ENCODE results near the gene RUNX2.

GRCh38 chr6:45712076-45712475 lies 383.9 kb downstream of the RUNX2 start:
- TF ChIP-seq, protein P1, sequence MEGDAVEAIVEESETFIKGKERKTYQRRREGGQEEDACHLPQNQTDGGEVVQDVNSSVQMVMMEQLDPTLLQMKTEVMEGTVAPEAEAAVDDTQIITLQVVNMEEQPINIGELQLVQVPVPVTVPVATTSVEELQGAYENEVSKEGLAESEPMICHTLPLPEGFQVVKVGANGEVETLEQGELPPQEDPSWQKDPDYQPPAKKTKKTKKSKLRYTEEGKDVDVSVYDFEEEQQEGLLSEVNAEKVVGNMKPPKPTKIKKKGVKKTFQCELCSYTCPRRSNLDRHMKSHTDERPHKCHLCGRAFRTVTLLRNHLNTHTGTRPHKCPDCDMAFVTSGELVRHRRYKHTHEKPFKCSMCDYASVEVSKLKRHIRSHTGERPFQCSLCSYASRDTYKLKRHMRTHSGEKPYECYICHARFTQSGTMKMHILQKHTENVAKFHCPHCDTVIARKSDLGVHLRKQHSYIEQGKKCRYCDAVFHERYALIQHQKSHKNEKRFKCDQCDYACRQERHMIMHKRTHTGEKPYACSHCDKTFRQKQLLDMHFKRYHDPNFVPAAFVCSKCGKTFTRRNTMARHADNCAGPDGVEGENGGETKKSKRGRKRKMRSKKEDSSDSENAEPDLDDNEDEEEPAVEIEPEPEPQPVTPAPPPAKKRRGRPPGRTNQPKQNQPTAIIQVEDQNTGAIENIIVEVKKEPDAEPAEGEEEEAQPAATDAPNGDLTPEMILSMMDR (conservative IDR thresholded peaks at IDR 0.05; ENCODE audit: low read depth in 2 of 2), result no peak
- TF ChIP-seq, protein P2, sequence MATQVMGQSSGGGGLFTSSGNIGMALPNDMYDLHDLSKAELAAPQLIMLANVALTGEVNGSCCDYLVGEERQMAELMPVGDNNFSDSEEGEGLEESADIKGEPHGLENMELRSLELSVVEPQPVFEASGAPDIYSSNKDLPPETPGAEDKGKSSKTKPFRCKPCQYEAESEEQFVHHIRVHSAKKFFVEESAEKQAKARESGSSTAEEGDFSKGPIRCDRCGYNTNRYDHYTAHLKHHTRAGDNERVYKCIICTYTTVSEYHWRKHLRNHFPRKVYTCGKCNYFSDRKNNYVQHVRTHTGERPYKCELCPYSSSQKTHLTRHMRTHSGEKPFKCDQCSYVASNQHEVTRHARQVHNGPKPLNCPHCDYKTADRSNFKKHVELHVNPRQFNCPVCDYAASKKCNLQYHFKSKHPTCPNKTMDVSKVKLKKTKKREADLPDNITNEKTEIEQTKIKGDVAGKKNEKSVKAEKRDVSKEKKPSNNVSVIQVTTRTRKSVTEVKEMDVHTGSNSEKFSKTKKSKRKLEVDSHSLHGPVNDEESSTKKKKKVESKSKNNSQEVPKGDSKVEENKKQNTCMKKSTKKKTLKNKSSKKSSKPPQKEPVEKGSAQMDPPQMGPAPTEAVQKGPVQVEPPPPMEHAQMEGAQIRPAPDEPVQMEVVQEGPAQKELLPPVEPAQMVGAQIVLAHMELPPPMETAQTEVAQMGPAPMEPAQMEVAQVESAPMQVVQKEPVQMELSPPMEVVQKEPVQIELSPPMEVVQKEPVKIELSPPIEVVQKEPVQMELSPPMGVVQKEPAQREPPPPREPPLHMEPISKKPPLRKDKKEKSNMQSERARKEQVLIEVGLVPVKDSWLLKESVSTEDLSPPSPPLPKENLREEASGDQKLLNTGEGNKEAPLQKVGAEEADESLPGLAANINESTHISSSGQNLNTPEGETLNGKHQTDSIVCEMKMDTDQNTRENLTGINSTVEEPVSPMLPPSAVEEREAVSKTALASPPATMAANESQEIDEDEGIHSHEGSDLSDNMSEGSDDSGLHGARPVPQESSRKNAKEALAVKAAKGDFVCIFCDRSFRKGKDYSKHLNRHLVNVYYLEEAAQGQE (IDR thresholded peaks at IDR 0.05; ENCODE audit: unreplicated experiment), result no peak
- TF ChIP-seq POLR2AphosphoS5 (IDR thresholded peaks at IDR 0.05; ENCODE audit: low read depth) (no peak), EZH2 (IDR thresholded peaks at IDR 0.05; ENCODE audit: low read depth, unreplicated experiment) (no peak), STAT1 (IDR thresholded peaks at IDR 0.05; ENCODE audit: unreplicated experiment) (no peak), CREB1 (CRISPR knock-in tag; IDR thresholded peaks at IDR 0.05; ENCODE audit: low read depth) (no peak), ZNF114 (CRISPR knock-in tag; IDR thresholded peaks at IDR 0.05) (no peak)
